ENCODE measurements around the gene TCIRG1.
A peak's percentile ranks its signal among the peaks of the same experiment; 100 is the strongest.

GRCh38 chr11:68036717-68037239, 2.0 kb upstream of the TCIRG1 start:
- TF ChIP-seq ZFP36 (IDR thresholded peaks at IDR 0.05; ENCODE audit: borderline replicate concordance, partially characterized antibody): no peak
- 0 out of 2 replicates have a peak, but pooled peaks have one; percentile 8 for TF ChIP-seq POLR2A (IDR thresholded peaks at IDR 0.05; ENCODE audit: low read length)

All from A549 (cell line).